Measurements from ENCODE around the gene IFT81.

The IFT81 gene

GRCh38 chr12:110182281-110182680, 58.1 kb downstream of the IFT81 start:
- H3K27ac ChIP-seq (ENCODE audit: low read length) = no peak overlapping the region
- H3K4me1 ChIP-seq (ENCODE audit: control insufficient read depth, insufficient read depth, low read length) = no peaks in the 10 kb centered on the region
- H3K9ac ChIP-seq (ENCODE audit: low read length in 2 of 2) = no peak overlapping the region

GRCh38 chr12:110183386-110183785, 59.2 kb downstream of the IFT81 start:
- H3K27me3 ChIP-seq (ENCODE audit: control insufficient read depth in 1 of 2, insufficient read depth in 2 of 2, low read length in 2 of 2) = no peaks in the 10 kb centered on the region
- no peak overlapping the region for H3K9ac ChIP-seq (ENCODE audit: low read length in 2 of 2)
- peaks cover 10 to 16% of the 10 kb centered on the region in 2 donors for H3K36me3 ChIP-seq (ENCODE audit: control insufficient read depth in 2 of 2, insufficient read depth in 2 of 2, low read length in 2 of 2)
- H3K9me3 ChIP-seq (ENCODE audit: control insufficient read depth in 2 of 2, low read length in 2 of 2) = no peaks in the 10 kb centered on the region
- no peaks in the 10 kb centered on the region for H3K4me1 ChIP-seq (ENCODE audit: control insufficient read depth, insufficient read depth, low read length)
- no peak overlapping the region for H3K27ac ChIP-seq (ENCODE audit: low read length)
- H3K4me3 ChIP-seq (ENCODE audit: low read length in 2 of 2) = no peak overlapping the region

More at GRCh38 chr12:110182281-110182680, 58.1 kb downstream of the IFT81 start:
- peaks cover 8 to 16% of the 10 kb centered on the region in 2 donors for H3K36me3 ChIP-seq (ENCODE audit: control insufficient read depth in 2 of 2, insufficient read depth in 2 of 2, low read length in 2 of 2)
- no peaks in the 10 kb centered on the region for H3K27me3 ChIP-seq (ENCODE audit: control insufficient read depth in 1 of 2, insufficient read depth in 2 of 2, low read length in 2 of 2)
- H3K4me3 ChIP-seq (ENCODE audit: low read length in 2 of 2) = no peak overlapping the region
- H3K9me3 ChIP-seq (ENCODE audit: control insufficient read depth in 2 of 2, low read length in 2 of 2) = no peaks in the 10 kb centered on the region

DNA sequence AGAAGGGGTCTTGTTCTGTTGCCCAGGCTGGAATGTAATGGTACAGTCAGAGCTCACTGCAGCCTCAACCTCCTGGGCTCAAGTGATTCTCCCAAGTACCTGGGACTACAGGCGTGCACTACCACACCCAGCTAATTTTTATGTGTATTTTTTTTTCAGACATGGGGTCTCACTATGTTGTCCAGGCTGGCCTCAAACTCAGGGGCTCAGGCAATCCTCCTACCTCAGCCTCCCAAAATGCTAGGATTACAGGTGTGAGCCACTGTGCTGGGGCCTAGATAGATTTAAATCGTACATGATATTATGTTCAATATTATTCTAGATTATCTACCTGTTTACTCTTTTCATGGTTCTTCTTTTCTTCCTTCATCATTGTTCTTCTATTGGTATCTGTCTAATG, 61.5 kb downstream of the IFT81 start:
- Histone ChIP-seq H3K27me3 (ENCODE audit: control insufficient read depth in 1 of 2, insufficient read depth in 2 of 2, low read length in 2 of 2) (no peaks in the 10 kb centered on the region), H3K27ac (ENCODE audit: low read length) (no peak overlapping the region), H3K4me1 (ENCODE audit: control insufficient read depth, insufficient read depth, low read length) (no peaks in the 10 kb centered on the region), H3K9ac (ENCODE audit: low read length in 2 of 2) (no peak overlapping the region), H3K4me3 (ENCODE audit: low read length in 2 of 2) (no peak overlapping the region), H3K36me3 (ENCODE audit: control insufficient read depth in 2 of 2, insufficient read depth in 2 of 2, low read length in 2 of 2) (peaks cover 10 to 21% of the 10 kb centered on the region in 2 donors), H3K9me3 (ENCODE audit: control insufficient read depth in 2 of 2, low read length in 2 of 2) (no peaks in the 10 kb centered on the region)

DNA sequence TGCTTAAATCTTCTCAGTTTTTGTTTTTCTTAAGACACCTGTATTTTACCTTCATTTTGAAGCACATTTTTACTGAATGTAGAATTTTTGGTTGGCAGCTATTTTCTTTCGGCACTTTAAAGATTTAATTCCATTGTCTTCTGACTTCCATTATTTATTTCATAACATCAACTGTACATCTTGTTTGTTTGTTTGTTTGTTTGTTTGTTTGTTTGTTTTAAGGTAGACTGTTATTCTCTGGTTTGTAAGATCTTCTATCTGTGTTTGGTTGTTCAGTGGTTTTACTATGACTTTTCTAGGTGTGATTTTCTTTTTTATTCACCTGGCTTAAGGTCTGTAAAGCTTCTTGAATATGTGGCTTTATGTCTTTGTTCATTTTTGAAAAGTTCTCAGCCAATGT, 61.9 kb downstream of the IFT81 start:
- Histone ChIP-seq H3K9me3 (ENCODE audit: control insufficient read depth in 2 of 2, low read length in 2 of 2) (no peaks in the 10 kb centered on the region), H3K27ac (ENCODE audit: low read length) (no peak overlapping the region), H3K9ac (ENCODE audit: low read length in 2 of 2) (no peak overlapping the region), H3K4me3 (ENCODE audit: low read length in 2 of 2) (no peak overlapping the region), H3K4me1 (ENCODE audit: control insufficient read depth, insufficient read depth, low read length) (no peaks in the 10 kb centered on the region), H3K27me3 (ENCODE audit: control insufficient read depth in 1 of 2, insufficient read depth in 2 of 2, low read length in 2 of 2) (no peaks in the 10 kb centered on the region), H3K36me3 (ENCODE audit: control insufficient read depth in 2 of 2, insufficient read depth in 2 of 2, low read length in 2 of 2) (peaks cover 12 to 21% of the 10 kb centered on the region in 2 donors)

GRCh38 chr12:110193196-110193595, 69.0 kb downstream of the IFT81 start:
- Histone ChIP-seq H3K4me1 (ENCODE audit: control insufficient read depth, insufficient read depth, low read length) (no peaks in the 10 kb centered on the region), H3K9ac (ENCODE audit: low read length in 2 of 2) (no peak overlapping the region), H3K27ac (ENCODE audit: low read length) (no peak overlapping the region), H3K36me3 (ENCODE audit: control insufficient read depth in 2 of 2, insufficient read depth in 2 of 2, low read length in 2 of 2) (peaks cover 10 to 15% of the 10 kb centered on the region in 2 donors), H3K9me3 (ENCODE audit: control insufficient read depth in 2 of 2, low read length in 2 of 2) (no peaks in the 10 kb centered on the region), H3K27me3 (ENCODE audit: control insufficient read depth in 1 of 2, insufficient read depth in 2 of 2, low read length in 2 of 2) (no peaks in the 10 kb centered on the region), H3K4me3 (ENCODE audit: low read length in 2 of 2) (no peak overlapping the region)

GRCh38 chr12:110197003-110197402, 72.8 kb downstream of the IFT81 start:
- Histone ChIP-seq H3K4me3 (ENCODE audit: low read length in 2 of 2) (no peak overlapping the region), H3K27me3 (ENCODE audit: control insufficient read depth in 1 of 2, insufficient read depth in 2 of 2, low read length in 2 of 2) (no peaks in the 10 kb centered on the region), H3K9ac (ENCODE audit: low read length in 2 of 2) (no peak overlapping the region), H3K9me3 (ENCODE audit: control insufficient read depth in 2 of 2, low read length in 2 of 2) (no peaks in the 10 kb centered on the region), H3K27ac (ENCODE audit: low read length) (no peak overlapping the region), H3K36me3 (ENCODE audit: control insufficient read depth in 2 of 2, insufficient read depth in 2 of 2, low read length in 2 of 2) (peaks cover 8 to 17% of the 10 kb centered on the region in 2 donors), H3K4me1 (ENCODE audit: control insufficient read depth, insufficient read depth, low read length) (no peaks in the 10 kb centered on the region)

- Histone ChIP-seq H3K27me3 (ENCODE audit: control insufficient read depth in 1 of 2, insufficient read depth in 2 of 2, low read length in 2 of 2) (no peaks in the 10 kb centered on the region), H3K4me3 (ENCODE audit: low read length in 2 of 2) (no peak overlapping the region), H3K4me1 (ENCODE audit: control insufficient read depth, insufficient read depth, low read length) (no peaks in the 10 kb centered on the region), H3K27ac (ENCODE audit: low read length) (no peak overlapping the region), H3K36me3 (ENCODE audit: control insufficient read depth in 2 of 2, insufficient read depth in 2 of 2, low read length in 2 of 2) (peaks cover 6 to 10% of the 10 kb centered on the region in 2 donors), H3K9me3 (ENCODE audit: control insufficient read depth in 2 of 2, low read length in 2 of 2) (no peaks in the 10 kb centered on the region), H3K9ac (ENCODE audit: low read length in 2 of 2) (no peak overlapping the region)
These were observed 74.2 kb downstream of the IFT81 start for GRCh38 chr12:110198386-110198785.

DNA sequence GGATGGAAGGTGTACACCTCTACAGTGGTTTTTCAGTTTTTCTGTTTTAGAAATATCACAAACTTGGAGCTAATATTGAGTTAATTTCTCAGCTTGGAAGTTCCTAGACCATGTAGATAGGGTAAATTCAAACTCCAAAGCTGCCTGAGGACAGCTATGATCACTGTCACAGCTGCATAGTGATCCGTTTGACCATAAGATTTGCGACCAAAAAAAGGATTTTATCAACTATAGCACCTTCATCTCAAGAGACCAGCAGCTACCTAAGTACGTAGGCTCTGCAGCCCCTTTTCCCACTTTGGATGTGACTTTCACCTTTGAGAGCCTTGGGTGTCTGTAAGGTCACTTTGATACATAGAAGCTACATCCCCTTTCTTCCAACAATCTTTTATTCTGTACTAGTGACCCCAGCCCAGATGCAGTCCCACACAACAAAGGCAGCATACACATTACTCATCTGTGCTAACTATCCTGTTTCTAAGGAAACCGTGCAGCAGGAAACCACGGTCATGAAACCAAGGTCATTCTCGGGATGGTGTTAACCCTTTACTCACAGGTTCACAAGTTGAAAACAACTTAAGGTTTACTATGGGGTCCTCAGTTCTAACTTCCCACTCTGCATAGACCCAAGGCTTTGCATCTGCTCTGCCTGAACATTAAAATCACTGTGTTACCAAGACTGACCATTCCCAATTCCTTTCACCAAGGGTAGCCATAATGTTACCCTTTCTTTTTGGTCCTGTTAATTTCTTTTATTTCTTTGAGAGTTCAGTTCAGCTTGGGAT, 75.4 kb downstream of the IFT81 start:
- H3K27ac ChIP-seq (ENCODE audit: low read length) = no peak overlapping the region
- no peaks in the 10 kb centered on the region for H3K27me3 ChIP-seq (ENCODE audit: control insufficient read depth in 1 of 2, insufficient read depth in 2 of 2, low read length in 2 of 2)
- no peaks in the 10 kb centered on the region for H3K9me3 ChIP-seq (ENCODE audit: control insufficient read depth in 2 of 2, low read length in 2 of 2)
- H3K36me3 ChIP-seq (ENCODE audit: control insufficient read depth in 2 of 2, insufficient read depth in 2 of 2, low read length in 2 of 2) = peaks cover 11 to 17% of the 10 kb centered on the region in 2 donors
- H3K4me1 ChIP-seq (ENCODE audit: control insufficient read depth, insufficient read depth, low read length) = no peaks in the 10 kb centered on the region
- H3K9ac ChIP-seq (ENCODE audit: low read length in 2 of 2) = no peak overlapping the region
- no peak overlapping the region for H3K4me3 ChIP-seq (ENCODE audit: low read length in 2 of 2)

- H3K4me3 ChIP-seq (ENCODE audit: low read length in 2 of 2) = no peak overlapping the region
- no peaks in the 10 kb centered on the region for H3K4me1 ChIP-seq (ENCODE audit: control insufficient read depth, insufficient read depth, low read length)
- no peak overlapping the region for H3K27ac ChIP-seq (ENCODE audit: low read length)
- H3K9me3 ChIP-seq (ENCODE audit: control insufficient read depth in 2 of 2, low read length in 2 of 2) = no peaks in the 10 kb centered on the region
- no peak overlapping the region for H3K9ac ChIP-seq (ENCODE audit: low read length in 2 of 2)
- H3K36me3 ChIP-seq (ENCODE audit: control insufficient read depth in 2 of 2, insufficient read depth in 2 of 2, low read length in 2 of 2) = peaks cover 13 to 21% of the 10 kb centered on the region in 2 donors
- H3K27me3 ChIP-seq (ENCODE audit: control insufficient read depth in 1 of 2, insufficient read depth in 2 of 2, low read length in 2 of 2) = no peaks in the 10 kb centered on the region
These were observed 75.9 kb downstream of the IFT81 start for GRCh38 chr12:110200124-110200417.

DNA sequence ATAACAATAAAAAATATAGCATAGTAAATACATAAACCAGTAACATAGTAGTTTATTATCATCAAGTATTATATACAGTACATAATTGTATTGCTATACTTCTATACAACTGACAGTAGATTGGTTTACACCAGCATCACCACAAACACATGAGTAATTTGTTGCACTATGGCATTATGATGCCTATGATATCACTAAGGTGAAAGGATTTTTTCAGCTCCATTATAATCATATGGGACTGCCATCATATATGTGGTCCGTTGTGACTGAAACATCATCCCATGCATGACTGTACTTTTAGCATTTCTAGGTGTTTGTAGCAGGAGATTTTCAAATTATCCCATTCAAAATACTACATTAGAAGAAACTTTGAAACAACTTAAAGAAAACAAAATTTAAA, 77.8 kb downstream of the IFT81 start:
- Histone ChIP-seq H3K4me3 (ENCODE audit: low read length in 2 of 2) (no peak overlapping the region), H3K4me1 (ENCODE audit: control insufficient read depth, insufficient read depth, low read length) (no peaks in the 10 kb centered on the region), H3K27ac (ENCODE audit: low read length) (no peak overlapping the region), H3K27me3 (ENCODE audit: control insufficient read depth in 1 of 2, insufficient read depth in 2 of 2, low read length in 2 of 2) (no peaks in the 10 kb centered on the region), H3K9me3 (ENCODE audit: control insufficient read depth in 2 of 2, low read length in 2 of 2) (no peaks in the 10 kb centered on the region), H3K9ac (ENCODE audit: low read length in 2 of 2) (no peak overlapping the region), H3K36me3 (ENCODE audit: control insufficient read depth in 2 of 2, insufficient read depth in 2 of 2, low read length in 2 of 2) (peaks cover 18 to 24% of the 10 kb centered on the region in 2 donors)

- Histone ChIP-seq H3K4me1 (ENCODE audit: control insufficient read depth, insufficient read depth, low read length) (no peaks in the 10 kb centered on the region), H3K36me3 (ENCODE audit: control insufficient read depth in 2 of 2, insufficient read depth in 2 of 2, low read length in 2 of 2) (peaks cover 18 to 28% of the 10 kb centered on the region in 2 donors), H3K4me3 (ENCODE audit: low read length in 2 of 2) (no peak overlapping the region), H3K27me3 (ENCODE audit: control insufficient read depth in 1 of 2, insufficient read depth in 2 of 2, low read length in 2 of 2) (no peaks in the 10 kb centered on the region), H3K27ac (ENCODE audit: low read length) (no peak overlapping the region), H3K9ac (ENCODE audit: low read length in 2 of 2) (no peak overlapping the region), H3K9me3 (ENCODE audit: control insufficient read depth in 2 of 2, low read length in 2 of 2) (no peaks in the 10 kb centered on the region)
These were observed 79.4 kb downstream of the IFT81 start for GRCh38 chr12:110203546-110203945.
